Effector memory CD8-positive, alpha-beta T cell (primary cell): ENCODE results near the gene ALG12.
A peak's percentile ranks its signal among the peaks of the same experiment; 100 is the strongest.
"Not testable (repeated sequence)": the region's sequence is repeated elsewhere in the genome, so short reads cannot be mapped to it uniquely, and the experiment has no call there.

ENCODE experiments used
- ATAC-seq: fragments of 150-1000 bp; cut with Tn5 transposase; replicated peaks from 2 replicates; pipeline ENCODE4 v1.10.0; 2021; ENCODE audit warnings: mild to moderate bottlenecking, moderate library complexity
- DNase-seq, 3 experiments: peaks; one replicate each; pipeline ENCODE4 v3.0.0; 2021
- H3K27ac Mint-ChIP-seq, 2 donors: one replicate each; pipeline ENCODE4 v1.8.0; 2022; ENCODE audit warnings: mild to moderate bottlenecking in 2 of 2, mixed read lengths in 2 of 2, moderate library complexity in 2 of 2
- H3K27me3 Mint-ChIP-seq, 2 donors: one replicate each; pipeline ENCODE4 v1.8.0; 2022; ENCODE audit warnings: mixed read lengths in 2 of 2
- H3K36me3 Mint-ChIP-seq: one replicate; pipeline ENCODE4 v1.8.0; 2022; ENCODE audit warnings: mild to moderate bottlenecking, moderate library complexity, mixed read lengths; ENCODE audit not compliant: insufficient read depth
- H3K4me1 Mint-ChIP-seq, 2 donors: one replicate each; pipeline ENCODE4 v1.8.0; 2022; ENCODE audit warnings: low read depth in 2 of 2, mixed read lengths in 2 of 2
- H3K4me3 Mint-ChIP-seq, 2 donors: one replicate each; pipeline ENCODE4 v1.8.0; 2022; ENCODE audit warnings: mild to moderate bottlenecking in 2 of 2, mixed read lengths in 2 of 2, moderate library complexity in 2 of 2
- H3K9me3 Mint-ChIP-seq, 2 donors: one replicate each; pipeline ENCODE4 v1.8.0; 2022; ENCODE audit warnings: mixed read lengths in 2 of 2

The ALG12 gene

GRCh38 chr22:49856343-49856742 lies 61.9 kb downstream of the ALG12 start:
- Mint-ChIP-seq H3K27ac (peak overlapping the region in 1 of 2 donors; percentile 96), H3K27me3 (no peaks in the 10 kb centered on the region), H3K36me3 (peaks cover 8% of the 10 kb centered on the region), H3K4me1 (peaks cover 33 to 44% of the 10 kb centered on the region in 2 donors), H3K9me3 (no peaks in the 10 kb centered on the region), H3K4me3 (peak overlapping the region; percentile 98 to 99)
- ATAC-seq (no peak), DNase-seq (no peak)

- Mint-ChIP-seq H3K9me3 (no peaks in the 10 kb centered on the region), H3K27me3 (peaks cover 0 to 5% of the 10 kb centered on the region in 2 donors), H3K4me3 (peak overlapping the region; percentile 98 to 99), H3K36me3 (peaks cover 7% of the 10 kb centered on the region), H3K4me1 (peaks cover 33 to 47% of the 10 kb centered on the region in 2 donors), H3K27ac (peak overlapping the region; percentile 95 to 96)
- ATAC-seq (no peak), DNase-seq (no peak)
Measured at GRCh38 chr22:49855251-49855911, 62.9 kb downstream of the ALG12 start.

GRCh38 chr22:49853981-49854831 lies 64.0 kb downstream of the ALG12 start:
- peaks cover 32 to 47% of the 10 kb centered on the region in 2 donors for H3K4me1 Mint-ChIP-seq
- peaks cover 0 to 7% of the 10 kb centered on the region in 2 donors for H3K27me3 Mint-ChIP-seq
- H3K9me3 Mint-ChIP-seq = no peaks in the 10 kb centered on the region
- peaks cover 7% of the 10 kb centered on the region for H3K36me3 Mint-ChIP-seq
- no peak for DNase-seq
- H3K4me3 Mint-ChIP-seq = peak overlapping the region; percentile 98 to 99
- no peak for ATAC-seq
- peak overlapping the region; percentile 95 to 96 for H3K27ac Mint-ChIP-seq

- peaks cover 0 to 7% of the 10 kb centered on the region in 2 donors for H3K27me3 Mint-ChIP-seq
- peak; percentile 78 for ATAC-seq
- H3K4me1 Mint-ChIP-seq = peaks cover 27 to 41% of the 10 kb centered on the region in 2 donors
- peak within 1 kb of the TSS; percentile 98 to 99 for H3K4me3 Mint-ChIP-seq
- peaks cover 7% of the 10 kb centered on the region for H3K36me3 Mint-ChIP-seq
- peak within 1 kb of the TSS; percentile 95 to 96 for H3K27ac Mint-ChIP-seq
- no peaks in the 10 kb centered on the region for H3K9me3 Mint-ChIP-seq
- peak; percentile 98 to 99 (median 99) for DNase-seq
Measured at GRCh38 chr22:49852898-49853894, 65.0 kb downstream of the ALG12 start, which contains the start of gene ZBED4. TSS of gene ZBED4 (plus strand) at chr22:49853844. CDS start at chr22:49883663, 29,819 bp downstream.

GRCh38 chr22:49852568-49852897 lies 65.7 kb downstream of the ALG12 start:
- H3K27me3 Mint-ChIP-seq, H3K36me3 Mint-ChIP-seq, DNase-seq, ATAC-seq, H3K9me3 Mint-ChIP-seq, H3K27ac Mint-ChIP-seq: not testable (repeated sequence)
- Mint-ChIP-seq H3K4me1 (peaks cover 25 to 39% of the 10 kb centered on the region in 2 donors), H3K4me3 (peak overlapping the region; percentile 57 to 70)

GRCh38 chr22:49850959-49851802 lies 67.1 kb downstream of the ALG12 start:
- ATAC-seq (no peak), DNase-seq (no peak)
- H3K27ac Mint-ChIP-seq = peak overlapping the region in 1 of 2 donors; percentile 49
- H3K27me3 Mint-ChIP-seq = peaks cover 0 to 7% of the 10 kb centered on the region in 2 donors
- H3K4me3 Mint-ChIP-seq = peak overlapping the region; percentile 48 to 69
- peaks cover 22 to 32% of the 10 kb centered on the region in 2 donors for H3K4me1 Mint-ChIP-seq
- H3K9me3 Mint-ChIP-seq = no peaks in the 10 kb centered on the region
- peaks cover 8% of the 10 kb centered on the region for H3K36me3 Mint-ChIP-seq
